Activated CD4-positive, alpha-beta T cell treated with anti-CD3 and anti-CD28 coated beads, Interleukin-2, amount 50 U/mL, for 4 hours (primary cell): Measurements from ENCODE around the gene FAM236A.
"Not testable (repeated sequence)": the region's sequence is repeated elsewhere in the genome, so short reads cannot be mapped to it uniquely, and the experiment has no call there.

Experiments used
- DNase-seq, 2 experiments: peaks; one replicate each; pipeline ENCODE4 v3.0.0-alpha.2; 2020

The FAM236A gene

DNA sequence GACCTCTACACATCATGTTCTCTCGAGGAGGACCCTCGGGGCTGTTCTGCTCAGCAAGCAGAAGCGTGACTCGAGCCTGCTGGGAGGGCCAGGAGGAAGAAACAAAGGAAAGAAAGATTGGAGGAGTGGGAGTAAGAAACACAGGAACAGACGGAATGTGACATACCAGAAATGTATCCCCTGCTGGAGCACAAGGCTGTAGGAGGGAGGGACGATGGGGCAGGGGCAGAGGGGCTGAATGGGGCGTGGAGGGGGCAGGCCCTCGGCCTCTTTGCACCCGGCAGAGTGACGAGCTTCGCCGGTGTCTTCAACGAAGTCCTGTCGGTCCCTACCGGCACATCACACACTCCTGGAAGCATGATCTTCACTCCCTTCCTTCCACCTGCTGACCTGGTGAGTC, at the start of gene FAM236A:
TSS of gene FAM236A (plus strand) at position 301 of the 400 bp plus-strand sequence. CDS start at position 358, 57 bp downstream.
- not testable (repeated sequence) for DNase-seq

DNA sequence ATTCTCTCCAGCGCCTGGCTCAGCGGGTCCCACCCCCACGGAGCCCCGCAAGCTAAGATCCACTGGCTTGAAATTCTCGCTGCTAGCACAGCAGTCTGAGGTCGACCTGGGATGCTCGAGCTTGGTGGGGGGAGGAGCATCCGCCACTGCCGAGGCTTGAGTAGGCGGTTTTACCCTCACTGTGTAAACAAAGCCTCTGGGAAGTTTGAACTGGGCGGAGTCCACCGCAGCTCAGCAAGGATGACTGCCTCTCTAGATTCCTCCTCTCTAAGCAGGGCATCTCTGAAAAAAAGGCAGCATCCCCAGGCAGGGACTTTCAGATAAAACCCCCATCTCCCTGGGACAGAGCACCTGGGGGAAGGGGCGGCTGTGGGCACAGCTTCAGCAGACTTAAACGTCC, 48.3 kb upstream of the FAM236A start:
- DNase-seq: not testable (repeated sequence)

DNA sequence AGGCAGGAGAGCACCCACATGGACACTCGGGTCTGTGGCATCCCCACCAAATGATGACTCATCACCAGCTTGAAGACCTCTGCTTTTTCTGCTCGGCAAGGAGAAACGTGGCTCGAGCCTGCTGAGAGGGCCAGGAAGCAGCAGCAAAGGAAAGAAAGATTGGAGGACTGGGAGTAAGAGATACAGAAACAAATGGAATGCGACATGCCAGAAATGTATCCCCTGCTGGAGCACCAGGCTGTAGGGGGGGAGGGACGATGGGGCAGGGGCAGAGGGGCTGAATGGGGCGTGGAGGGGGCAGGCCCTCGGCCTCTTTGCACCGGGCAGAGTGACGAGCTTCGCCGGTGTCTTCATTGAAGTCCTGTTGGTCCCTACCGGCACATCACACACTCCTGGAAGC, 25.7 kb upstream of the FAM236A start, which contains the start of gene FAM236C:
TSS of gene FAM236C (plus strand) at position 301 of the 400 bp plus-strand sequence. CDS start 100 bp downstream, outside the sequence.
- DNase-seq: not testable (repeated sequence)

DNA sequence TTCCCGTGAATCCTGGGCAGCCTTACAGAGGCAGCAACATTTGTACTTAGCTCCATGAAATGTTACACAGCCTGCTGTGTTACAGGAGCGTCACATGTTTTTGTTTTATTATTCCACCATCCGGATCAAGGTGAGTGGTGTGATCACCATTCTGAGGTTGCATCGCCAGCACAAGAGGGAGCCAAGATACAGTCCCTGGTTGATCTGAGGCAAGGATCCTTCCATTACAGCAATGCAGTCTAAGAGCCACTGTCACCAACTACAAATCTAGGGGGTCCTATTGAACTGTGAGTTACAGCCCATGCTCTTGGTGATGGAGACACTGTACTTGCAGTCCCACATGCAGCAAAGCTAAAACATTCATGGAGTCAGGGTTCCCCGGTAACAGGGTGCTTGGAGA, 21.9 kb upstream of the FAM236A start:
- DNase-seq: not testable (repeated sequence)

DNA sequence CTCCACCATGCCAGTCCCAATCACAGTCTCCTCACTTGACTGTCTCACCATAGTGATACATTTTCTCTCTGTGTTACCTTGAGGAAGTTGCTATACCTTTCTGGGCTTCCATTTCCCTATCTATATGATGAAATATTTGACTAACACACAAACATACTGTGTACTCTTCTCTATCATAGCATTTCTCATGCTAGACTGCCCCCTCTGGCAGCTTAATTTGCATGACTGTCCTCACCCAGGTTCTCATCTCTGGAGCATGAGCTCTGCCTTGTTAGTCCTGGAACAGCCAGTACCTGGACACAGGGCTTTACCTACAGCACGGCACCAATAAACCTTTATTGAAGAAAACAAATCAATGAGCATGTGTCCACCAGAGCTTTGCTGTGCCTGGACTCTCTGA, 5.7 kb upstream of the FAM236A start:
- DNase-seq: not testable (repeated sequence)

DNA sequence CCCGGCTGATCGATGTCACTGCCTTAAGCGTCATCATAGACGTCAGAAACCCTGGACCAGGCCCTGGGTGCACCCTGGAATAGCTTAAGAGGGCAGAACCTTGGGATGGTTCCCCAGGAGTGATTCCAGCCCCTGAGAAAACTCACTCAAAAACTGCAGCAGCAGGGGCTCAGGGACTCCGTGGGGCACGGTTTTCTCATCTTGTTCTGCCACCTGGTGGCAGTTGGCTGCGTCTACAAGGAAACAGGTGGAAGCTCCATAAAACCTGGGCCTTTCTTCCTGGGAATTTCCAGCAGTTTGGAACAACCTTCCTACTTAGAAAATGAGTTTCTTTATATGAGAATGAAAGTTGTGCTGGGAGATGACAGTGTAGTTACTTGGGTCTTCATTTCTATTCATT, 1.6 kb upstream of the FAM236A start:
- not testable (repeated sequence) for DNase-seq

DNA sequence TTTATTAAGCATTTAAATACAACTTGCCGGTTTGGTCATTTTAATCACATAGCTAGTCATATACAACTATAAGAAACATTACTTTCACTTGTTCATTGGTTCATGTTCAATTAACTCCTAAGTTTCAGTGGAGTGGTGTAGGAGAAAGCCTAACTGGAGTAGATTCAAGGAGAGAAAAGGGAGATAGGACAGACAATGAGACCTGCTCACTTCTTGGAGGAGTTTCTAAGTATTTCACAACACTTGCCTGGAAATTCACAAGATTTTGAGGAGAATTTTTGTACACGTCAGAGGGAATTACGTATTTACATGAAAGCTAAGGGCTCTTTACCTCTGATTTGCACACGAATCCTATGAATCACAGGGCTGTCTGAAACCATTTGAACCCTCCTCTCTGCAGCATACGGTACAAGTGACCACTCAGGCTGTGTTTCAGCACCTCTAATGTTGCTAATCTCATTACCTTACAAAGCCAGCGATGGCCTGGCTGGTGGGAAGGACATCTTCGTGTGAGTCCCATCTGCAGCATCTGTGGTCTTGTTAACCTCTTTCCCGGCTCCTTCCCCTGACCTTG, 1.0 kb upstream of the FAM236A start:
- DNase-seq: not testable (repeated sequence)

DNA sequence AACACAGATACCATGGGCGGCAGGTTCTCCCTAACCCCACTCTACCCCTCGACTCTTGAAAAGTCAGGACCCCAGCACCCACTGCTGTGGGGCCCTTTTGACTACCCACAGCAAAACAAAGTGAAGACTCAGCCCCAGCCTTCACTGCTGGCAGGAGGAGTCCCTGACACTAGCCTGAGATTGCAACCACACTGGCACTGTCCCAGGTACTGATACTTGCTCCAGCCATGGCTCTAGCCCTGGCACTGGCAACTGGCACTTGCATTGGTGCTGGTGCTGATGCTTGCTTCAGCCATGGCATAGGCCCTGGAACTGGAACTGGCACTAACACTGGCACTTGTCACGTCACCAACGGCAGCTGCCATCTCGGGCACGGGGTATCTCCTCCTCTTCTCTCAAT, 4.3 kb downstream of the FAM236A start:
- not testable (repeated sequence) for DNase-seq

DNA sequence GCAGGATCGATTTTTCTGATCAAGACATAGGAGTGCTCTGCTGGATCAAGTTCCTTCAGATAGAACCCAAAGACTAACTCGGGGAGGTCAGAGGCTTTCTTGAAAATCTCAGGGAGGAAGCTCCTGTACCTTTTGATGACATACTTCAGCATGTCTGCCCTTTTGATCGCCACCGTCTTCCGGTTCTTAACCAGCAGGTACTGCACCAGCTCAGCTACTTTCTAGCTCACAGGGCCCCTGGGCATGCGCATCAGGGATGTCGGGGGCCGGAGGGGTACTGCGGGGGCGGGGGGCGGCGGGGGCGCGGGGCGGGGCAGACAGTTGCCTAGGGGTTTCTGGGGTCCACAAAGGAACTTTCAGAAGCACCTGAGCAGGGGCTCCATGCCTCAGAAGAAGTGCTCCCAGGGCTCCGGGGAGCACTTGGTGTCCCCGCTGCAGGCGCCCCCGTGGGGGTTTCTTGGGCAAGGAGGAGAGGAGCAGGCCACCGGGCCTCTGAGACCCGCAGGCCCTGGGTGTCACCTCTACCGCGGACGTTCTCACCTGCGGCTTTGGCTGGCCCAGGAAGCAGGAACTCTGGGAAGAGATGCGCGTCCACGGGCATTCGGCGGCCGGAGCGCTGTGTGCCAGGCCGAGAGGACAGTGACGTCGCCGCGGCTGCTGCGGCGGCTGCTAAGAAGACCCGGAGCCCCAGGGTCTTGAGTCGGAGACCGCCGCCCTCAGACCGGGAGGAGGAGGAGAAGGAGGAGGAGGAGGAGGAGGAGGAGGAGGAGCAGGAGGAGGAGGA, 5.2 kb downstream of the FAM236A start:
- not testable (repeated sequence) for DNase-seq

DNA sequence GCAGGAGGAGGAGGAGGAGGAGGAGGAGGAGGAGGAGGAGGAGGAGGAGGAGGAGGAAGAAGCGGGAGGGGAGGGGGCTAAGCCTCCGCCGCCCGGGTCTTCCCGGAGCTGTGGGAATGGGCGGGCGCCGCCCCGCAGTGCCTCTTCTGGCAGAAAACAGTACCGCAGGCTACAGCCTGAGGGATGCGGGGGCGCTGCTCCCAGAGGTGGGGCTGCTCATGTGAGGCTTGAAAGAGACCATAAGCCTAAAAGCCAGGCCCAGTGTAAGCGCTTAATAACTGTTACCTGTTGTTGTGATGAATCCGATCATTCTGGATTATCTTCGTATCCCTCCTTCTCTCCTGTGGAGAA, 5.8 kb downstream of the FAM236A start, which contains the start of gene DMRTC1:
TSS of gene DMRTC1 (minus strand) at position 19 of the 351 bp plus-strand sequence. CDS start 68,143 bp downstream, outside the sequence.
- not testable (repeated sequence) for DNase-seq

DNA sequence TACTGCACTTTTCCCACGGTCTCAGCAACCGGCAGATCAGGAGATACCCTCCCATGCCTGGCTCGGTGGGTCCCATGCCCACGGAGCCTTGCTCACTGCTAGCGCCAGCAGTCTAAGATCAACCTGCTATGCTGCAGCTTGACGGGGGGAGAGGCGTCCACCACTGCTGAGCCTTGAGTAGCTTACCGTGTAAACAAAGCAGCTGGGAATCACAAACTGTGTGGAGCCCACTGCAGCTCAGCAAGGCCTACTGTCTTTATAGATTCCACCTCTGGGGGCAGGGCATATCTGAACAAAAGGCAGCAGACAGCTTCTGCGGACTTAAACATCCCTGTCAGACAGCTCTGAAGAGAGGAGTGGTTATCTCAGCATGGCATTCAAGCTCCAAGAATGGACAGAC, 22.0 kb downstream of the FAM236A start:
- not testable (repeated sequence) for DNase-seq

DNA sequence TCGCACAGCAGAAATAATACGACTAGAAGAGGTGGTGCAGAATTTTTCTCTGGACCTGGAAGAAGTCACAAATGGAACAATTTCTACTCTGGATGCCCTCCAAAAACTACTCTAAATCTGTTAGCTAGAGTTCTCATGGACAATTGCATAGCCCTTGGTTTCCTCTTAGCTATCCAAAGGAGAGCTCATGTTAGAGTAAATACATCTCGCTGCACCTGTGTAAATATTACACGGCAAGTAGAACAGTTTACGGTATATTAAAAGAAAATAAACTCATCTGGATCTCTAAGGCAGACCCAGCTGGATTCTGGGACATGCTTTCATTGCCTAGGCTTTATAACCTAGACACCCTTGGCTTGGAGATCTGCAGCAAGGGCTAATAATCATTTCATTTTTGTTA, 33.9 kb downstream of the FAM236A start:
- DNase-seq: not testable (repeated sequence)

DNA sequence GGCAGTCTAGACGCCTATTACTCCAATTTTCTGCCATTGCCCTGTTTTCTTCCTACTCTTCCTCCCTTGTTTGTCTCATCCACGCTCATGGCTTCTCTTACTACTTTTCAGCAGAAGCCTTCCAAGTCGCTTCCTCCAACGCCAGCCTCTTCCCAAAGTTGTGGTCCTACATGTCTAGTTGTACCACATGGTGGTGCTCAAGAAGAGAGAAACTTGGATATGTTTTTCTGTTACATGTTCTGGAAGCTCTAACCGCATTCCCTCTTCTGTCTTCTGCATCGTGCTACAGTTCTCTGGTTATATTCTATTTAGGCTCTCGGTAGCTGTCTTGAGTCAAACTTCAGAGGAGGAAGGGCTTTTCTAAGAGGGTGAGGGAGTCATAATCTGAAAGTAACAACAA, 36.9 kb downstream of the FAM236A start:
- DNase-seq: not testable (repeated sequence)

DNA sequence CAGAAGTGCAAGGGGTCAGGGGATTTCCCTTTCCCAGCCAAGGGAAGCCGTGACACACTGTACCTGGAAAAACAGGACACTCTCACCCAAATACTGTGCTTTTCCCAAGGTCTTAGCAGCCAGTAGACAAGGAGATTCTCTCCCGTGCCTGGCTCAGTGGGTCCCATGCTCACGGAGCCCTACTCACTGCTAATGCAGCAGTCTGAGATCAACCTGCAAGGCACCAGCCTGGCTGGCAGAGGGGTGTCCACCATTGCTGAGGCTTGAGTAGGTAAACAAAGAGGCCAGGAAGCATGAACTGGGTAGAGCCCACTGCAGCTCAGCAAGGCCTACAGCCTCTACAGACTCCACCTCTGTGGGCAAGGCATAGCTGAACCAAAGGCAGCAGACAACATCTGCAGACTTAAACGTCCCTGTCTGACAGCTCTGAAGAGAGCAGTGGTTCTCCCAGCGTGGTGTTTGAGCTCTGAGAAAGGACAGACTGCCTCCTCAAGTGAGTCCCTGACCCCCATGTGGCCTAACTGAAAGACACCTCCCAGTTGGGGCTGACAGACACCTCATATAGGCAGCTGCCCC, 43.0 kb downstream of the FAM236A start:
- DNase-seq: not testable (repeated sequence)
